Thymus (tissue), 11 donors: ENCODE data around the gene CEP131. TPM values are rescaled to one million over a fixed set of nuclear protein-coding genes. Genes with fewer than 3 reads are reported as not detected.

Source experiments
- DNase-seq, 9 donors: peaks; one replicate each; pipeline ENCODE4 v3.0.0-alpha.2; 2013; ENCODE audit warnings: low spot score in 9 of 9, low read depth in 6 of 9, missing footprints in 1 of 9
- H3K27ac ChIP-seq, 2 donors: one replicate each; pipeline ENCODE4 v1.5.1; 2013; ENCODE audit warnings: control low read depth in 1 of 2, low read depth in 1 of 2, low read length in 1 of 2, mild to moderate bottlenecking in 1 of 2, moderate library complexity in 1 of 2
- H3K27me3 ChIP-seq, 2 donors: one replicate each; pipeline ENCODE4 v1.5.1; 2013; ENCODE audit warnings: low read length in 1 of 2; ENCODE audit not compliant: control insufficient read depth in 2 of 2, insufficient read depth in 1 of 2
- H3K36me3 ChIP-seq, 2 donors: one replicate each; pipeline ENCODE4 v1.5.1; 2013; ENCODE audit warnings: low read length in 1 of 2, mild to moderate bottlenecking in 1 of 2, moderate library complexity in 1 of 2; ENCODE audit not compliant: control insufficient read depth in 2 of 2, insufficient read depth in 2 of 2
- H3K4me1 ChIP-seq, 2 donors: one replicate each; pipeline ENCODE4 v1.5.1; 2013; ENCODE audit warnings: low read length in 2 of 2; ENCODE audit not compliant: control insufficient read depth in 2 of 2, insufficient read depth in 2 of 2
- H3K4me3 ChIP-seq, 2 donors: one replicate each; pipeline ENCODE4 v1.5.1; 2013; ENCODE audit warnings: low read length in 2 of 2, control low read depth in 1 of 2, mild to moderate bottlenecking in 1 of 2
- H3K9me3 ChIP-seq, 2 donors: one replicate each; pipeline ENCODE4 v1.5.1; 2013; ENCODE audit warnings: low read length in 1 of 2, mild to moderate bottlenecking in 1 of 2; ENCODE audit not compliant: control insufficient read depth in 2 of 2, insufficient read depth in 1 of 2
- WGBS: extraction: QIAGEN DNeasy Blood & Tissue Kit; methylation state at CpG from one replicate; pipeline ENCODE4 v1.1.7; 2013; 5-methylcytosine and 5-hydroxymethylcytosine counted together
- polyA plus RNA-seq: library from polyadenylated mRNA; stranded (reverse); fragments of 200-250 nt; gene quantifications from one replicate; pipeline ENCODE4 v1.2.3, GENCODE V29; 2013
- total RNA-seq: library from RNA; stranded (reverse); fragments of 120-200 nt; gene quantifications from one replicate; pipeline ENCODE4 v1.2.4, GENCODE V29; 2013
- donor health status: healthy.

Gene CEP131
- total and polyA plus RNA-seq, 2 donors = 6.3 to 13.3 TPM

GRCh38 chr17:81164371-81165245, 58.2 kb downstream of the CEP131 start:
- H3K27ac ChIP-seq = no peak overlapping the region

GRCh38 chr17:81163703-81164370, 58.9 kb downstream of the CEP131 start:
- Histone ChIP-seq H3K9me3 (peaks cover 0 to 5% of the 10 kb centered on the region in 2 donors), H3K27ac (no peak overlapping the region), H3K4me3 (no peak overlapping the region), H3K27me3 (peaks cover 34 to 85% of the 10 kb centered on the region in 2 donors), H3K4me1 (peaks cover 0 to 5% of the 10 kb centered on the region in 2 donors), H3K36me3 (no peaks in the 10 kb centered on the region)
- 94% methylated on average over 15 of the region's 15 CpGs for WGBS
- no peak for DNase-seq

More at GRCh38 chr17:81164371-81165245, 58.2 kb downstream of the CEP131 start:
- DNase-seq = no peak
- Histone ChIP-seq H3K36me3 (no peaks in the 10 kb centered on the region), H3K4me1 (peaks cover 0 to 5% of the 10 kb centered on the region in 2 donors), H3K27me3 (peaks cover 34 to 81% of the 10 kb centered on the region in 2 donors), H3K9me3 (peaks cover 0 to 5% of the 10 kb centered on the region in 2 donors), H3K4me3 (no peak overlapping the region)
- 88% methylated on average over 19 of the region's 19 CpGs for WGBS

DNA sequence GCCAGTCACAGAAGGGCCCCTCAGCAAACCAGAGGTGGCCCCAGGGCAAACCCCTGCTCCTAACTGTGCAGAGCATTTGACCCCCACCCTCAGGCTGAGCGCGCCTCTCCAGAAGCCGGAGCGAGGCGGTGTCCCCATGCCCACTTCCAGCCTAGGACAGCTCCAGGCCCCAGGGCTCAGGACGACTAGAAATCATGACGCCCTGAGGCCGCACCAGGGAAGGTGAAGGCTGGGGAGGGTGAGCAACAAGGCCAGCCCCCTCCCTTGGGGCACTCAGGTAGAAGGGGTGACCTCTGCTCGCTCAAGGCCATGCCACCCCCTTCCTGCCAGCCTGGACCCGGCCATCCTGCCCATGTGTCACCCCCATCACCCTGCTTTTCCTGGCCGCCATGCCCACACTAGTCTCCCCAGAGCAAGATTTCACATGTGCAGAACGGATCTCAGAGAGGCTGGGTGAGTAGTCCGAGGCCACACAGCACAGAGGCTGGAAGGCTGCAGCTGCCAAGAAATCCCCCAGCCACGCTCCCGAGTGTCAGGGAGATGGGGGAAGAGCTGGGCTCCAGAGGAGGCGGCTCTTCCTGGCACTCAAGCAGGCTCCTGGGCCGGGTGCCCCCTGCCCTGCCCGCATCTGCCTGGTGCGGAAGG, 59.6 kb downstream of the CEP131 start:
- Histone ChIP-seq H3K4me3 (no peak overlapping the region), H3K27ac (no peak overlapping the region), H3K36me3 (no peaks in the 10 kb centered on the region), H3K9me3 (peaks cover 0 to 5% of the 10 kb centered on the region in 2 donors), H3K4me1 (peaks cover 0 to 5% of the 10 kb centered on the region in 2 donors), H3K27me3 (peaks cover 34 to 81% of the 10 kb centered on the region in 2 donors)
- DNase-seq = no peak
- WGBS = 94% methylated on average over 19 of the region's 19 CpGs

DNA sequence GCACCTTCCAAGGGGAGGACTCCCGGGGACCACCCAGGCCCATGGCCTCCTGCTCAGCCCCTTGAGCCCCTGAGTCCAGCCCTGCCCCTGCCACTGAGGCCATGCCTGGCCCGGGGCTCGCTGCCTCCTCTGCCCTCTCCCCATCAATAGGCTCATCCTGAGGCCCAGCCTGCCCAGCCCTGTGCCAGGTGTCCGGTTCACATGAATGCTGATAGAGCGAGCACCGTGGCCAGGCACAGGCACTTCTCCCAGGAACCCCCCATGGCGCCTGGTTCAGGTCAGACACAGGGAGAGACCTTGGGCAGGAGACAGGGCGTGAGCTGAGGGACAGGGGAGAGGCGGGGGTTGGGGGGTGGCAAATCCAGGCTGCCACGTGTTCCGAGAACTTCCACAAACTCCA, 60.3 kb downstream of the CEP131 start:
- no peak for DNase-seq
- Histone ChIP-seq H3K4me1 (peaks cover 0 to 5% of the 10 kb centered on the region in 2 donors), H3K36me3 (no peaks in the 10 kb centered on the region), H3K9me3 (peaks cover 0 to 5% of the 10 kb centered on the region in 2 donors), H3K4me3 (no peak overlapping the region), H3K27ac (no peak overlapping the region), H3K27me3 (peaks cover 32 to 74% of the 10 kb centered on the region in 2 donors)
- WGBS = 96% methylated on average over 11 of the region's 11 CpGs

- 93% methylated on average over 16 of the region's 16 CpGs for WGBS
- no peak for DNase-seq
- H3K27me3 ChIP-seq = peaks cover 30 to 69% of the 10 kb centered on the region in 2 donors
- no peak overlapping the region for H3K27ac ChIP-seq
- H3K4me3 ChIP-seq = no peak overlapping the region
- H3K36me3 ChIP-seq = no peaks in the 10 kb centered on the region
- H3K9me3 ChIP-seq = peaks cover 0 to 5% of the 10 kb centered on the region in 2 donors
- H3K4me1 ChIP-seq = peaks cover 0 to 5% of the 10 kb centered on the region in 2 donors
Observed at GRCh38 chr17:81161972-81162371, 60.8 kb downstream of the CEP131 start.

- H3K4me3 ChIP-seq = no peak overlapping the region
- peaks cover 0 to under 1% of the 10 kb centered on the region in 2 donors for H3K9me3 ChIP-seq
- WGBS = 96% methylated on average over 15 of the region's 15 CpGs
- H3K4me1 ChIP-seq = peaks cover 0 to 2% of the 10 kb centered on the region in 2 donors
- H3K36me3 ChIP-seq = no peaks in the 10 kb centered on the region
- no peak overlapping the region for H3K27ac ChIP-seq
- no peak for DNase-seq
- peaks cover 25 to 65% of the 10 kb centered on the region in 2 donors for H3K27me3 ChIP-seq
Observed at GRCh38 chr17:81161536-81161935, 61.2 kb downstream of the CEP131 start.

- H3K36me3 ChIP-seq = no peaks in the 10 kb centered on the region
- H3K27ac ChIP-seq = no peak overlapping the region
- H3K4me1 ChIP-seq = no peaks in the 10 kb centered on the region
Observed at GRCh38 chr17:81160747-81161453, 61.9 kb downstream of the CEP131 start.

DNA sequence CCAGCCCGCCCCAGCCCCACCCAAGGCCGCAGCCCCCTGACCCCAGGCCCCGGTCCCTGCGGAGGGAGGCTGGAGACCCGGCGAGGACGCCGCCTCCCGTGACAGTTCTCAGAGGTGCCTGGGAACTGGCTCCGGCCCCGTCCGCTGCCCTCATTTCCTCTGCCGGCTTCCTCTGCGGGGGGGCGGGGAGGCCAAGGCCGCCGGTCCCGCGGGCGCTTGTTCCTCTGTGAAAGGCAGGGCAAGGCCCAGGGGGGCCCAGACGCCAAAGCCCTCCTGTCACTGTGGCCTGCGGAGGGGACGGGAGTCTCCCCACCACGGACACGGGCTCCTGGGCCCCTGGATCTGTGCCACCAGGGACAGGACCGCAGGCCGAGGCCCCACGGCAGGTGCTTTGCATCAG, 62.5 kb downstream of the CEP131 start:
- Histone ChIP-seq H3K4me1 (no peaks in the 10 kb centered on the region), H3K9me3 (no peaks in the 10 kb centered on the region), H3K4me3 (no peak overlapping the region), H3K27ac (no peak overlapping the region), H3K27me3 (peaks cover 16 to 57% of the 10 kb centered on the region in 2 donors), H3K36me3 (no peaks in the 10 kb centered on the region)
- DNase-seq = no peak
- WGBS = 5% methylated on average over 28 of the region's 28 CpGs

More at GRCh38 chr17:81160747-81161453, 61.9 kb downstream of the CEP131 start:
- 73% methylated on average over 32 of the region's 32 CpGs for WGBS
- H3K4me3 ChIP-seq = no peak overlapping the region
- no peak for DNase-seq
- H3K9me3 ChIP-seq = no peaks in the 10 kb centered on the region
- H3K27me3 ChIP-seq = peaks cover 22 to 63% of the 10 kb centered on the region in 2 donors
